Measurements from ENCODE around the gene LDLRAP1. TPM values are rescaled to one million over a fixed set of nuclear protein-coding genes. Genes with fewer than 3 reads are reported as not detected.

Gene LDLRAP1
- total and polyA plus RNA-seq, 4 experiments from 2014 or later, result 201 to 306 (median 222) TPM

- Mint-ChIP-seq H3K4me1 (peaks cover 19 to 38% (median 30%) of the 10 kb centered on the region in 4 donors), H3K27me3 (no peaks in the 10 kb centered on the region), H3K4me3 (peak overlapping the region; percentile 72 to 93 (median 76)), H3K9me3 (no peaks in the 10 kb centered on the region), H3K36me3 (peaks cover 0 to 13% of the 10 kb centered on the region in 2 donors), H3K27ac (peak overlapping the region; percentile 19 to 93 (median 75))
- no peaks in the 10 kb centered on the region for H3K9me3 ChIP-seq (ENCODE audit: control insufficient read depth in 1 of 2, low read length in 2 of 2)
- intact Hi-C loops (cut with micrococcal nuclease), result loop anchor here (5.0 kb wide), 1 partner anchor 75 kb away; the partner anchor contains the start of gene MAN1C1
- no peak overlapping the region for H3K27ac ChIP-seq (ENCODE audit: low read depth, low read length)
- no peaks in the 10 kb centered on the region for H3K27me3 ChIP-seq (ENCODE audit: insufficient read depth, low read length)
- no peak overlapping the region for H3K4me3 ChIP-seq (ENCODE audit: low read length in 2 of 2)
- peaks cover 27% of the 10 kb centered on the region for H3K4me1 ChIP-seq (ENCODE audit: insufficient read depth, low read length)
- ChIA-PET POLR2A (ENCODE audit: partially characterized antibody) (interaction anchor here (0.6 to 24.3 kb wide), 3 partner anchors 22 to 115 kb away, joined by 3 to 615 read pairs (median 3); no protein-coding TSS in a partner anchor), CTCF (ENCODE audit: partially characterized antibody) (interaction anchor here (1.3 to 2.3 kb wide), 2 partner anchors 21 to 24 kb away, joined by 6 to 10 read pairs; no protein-coding TSS in a partner anchor)
- H3K36me3 ChIP-seq (ENCODE audit: insufficient read depth, low read length), result no peaks in the 10 kb centered on the region
- peak in 1 of 5 donors; percentile 35 for DNase-seq
Measured at GRCh38 chr1:25541889-25542658, 1.3 kb upstream of the LDLRAP1 start.

- DNase-seq, result no peak
- H3K36me3 Mint-ChIP-seq, result peaks cover 0 to 13% of the 10 kb centered on the region in 2 donors
- no peaks in the 10 kb centered on the region for H3K9me3 ChIP-seq (ENCODE audit: control insufficient read depth in 1 of 2, low read length in 2 of 2)
- peak overlapping the region; percentile 72 to 93 (median 78) for H3K4me3 Mint-ChIP-seq
- no peaks in the 10 kb centered on the region for H3K36me3 ChIP-seq (ENCODE audit: insufficient read depth, low read length)
- peak overlapping the region; percentile 68 for H3K27ac ChIP-seq (ENCODE audit: low read depth, low read length)
- CTCF ChIA-PET (ENCODE audit: partially characterized antibody), result interaction anchor here (0.9 to 2.3 kb wide), 4 partner anchors 22 to 77 kb away, joined by 3 to 10 read pairs (median 6); no protein-coding TSS in a partner anchor
- H3K4me1 ChIP-seq (ENCODE audit: insufficient read depth, low read length), result peaks cover 34% of the 10 kb centered on the region
- POLR2A ChIA-PET (ENCODE audit: partially characterized antibody), result interaction anchor here (0.6 to 24.3 kb wide), 11 partner anchors 8 to 277 kb away, joined by 3 to 615 read pairs (median 3); partner anchors contain the start of genes MTFR1L and SELENON
- peak overlapping the region in 1 of 2 donors; percentile 58 for H3K4me3 ChIP-seq (ENCODE audit: low read length in 2 of 2)
- H3K27me3 ChIP-seq (ENCODE audit: insufficient read depth, low read length), result no peaks in the 10 kb centered on the region
- H3K9me3 Mint-ChIP-seq, result no peaks in the 10 kb centered on the region
- H3K4me1 Mint-ChIP-seq, result peaks cover 24 to 45% (median 37%) of the 10 kb centered on the region in 4 donors
- H3K27me3 Mint-ChIP-seq, result no peaks in the 10 kb centered on the region
- peak overlapping the region; percentile 75 to 93 (median 85) for H3K27ac Mint-ChIP-seq
- intact Hi-C loops (cut with micrococcal nuclease), result loop anchor here (5.0 kb wide), 1 partner anchor 74 kb away; the partner anchor contains the start of gene MAN1C1
Measured at GRCh38 chr1:25543005-25543424, 391 bp upstream of the LDLRAP1 start.

- CTCF ChIA-PET (ENCODE audit: partially characterized antibody), result interaction anchor here (1.8 kb wide), 1 partner anchor 28 kb away, joined by 6 read pairs; no protein-coding TSS in a partner anchor
Measured at GRCh38 chr1:25544243-25544764, 898 bp downstream of the LDLRAP1 start.

GRCh38 chr1:25544819-25545218, 1.4 kb downstream of the LDLRAP1 start:
- H3K36me3 Mint-ChIP-seq, result peaks cover 0 to 13% of the 10 kb centered on the region in 2 donors
- H3K4me1 Mint-ChIP-seq, result peaks cover 36 to 59% (median 53%) of the 10 kb centered on the region in 4 donors
- peak overlapping the region; percentile 75 to 91 (median 88) for H3K27ac Mint-ChIP-seq
- ChIA-PET CTCF (ENCODE audit: partially characterized antibody) (interaction anchor here (1.8 kb wide), 1 partner anchor 28 kb away, joined by 6 read pairs; no protein-coding TSS in a partner anchor), POLR2A (ENCODE audit: partially characterized antibody) (interaction anchor here (2.7 to 24.3 kb wide), 2 partner anchors 20 to 275 kb away, joined by 6 to 615 read pairs; partner anchors contain the start of gene MTFR1L)
- Histone ChIP-seq H3K9me3 (ENCODE audit: control insufficient read depth in 1 of 2, low read length in 2 of 2) (no peaks in the 10 kb centered on the region), H3K27me3 (ENCODE audit: insufficient read depth, low read length) (no peaks in the 10 kb centered on the region), H3K4me1 (ENCODE audit: insufficient read depth, low read length) (peaks cover 52% of the 10 kb centered on the region), H3K4me3 (ENCODE audit: low read length in 2 of 2) (peak overlapping the region; percentile 58 to 61), H3K36me3 (ENCODE audit: insufficient read depth, low read length) (no peaks in the 10 kb centered on the region), H3K27ac (ENCODE audit: low read depth, low read length) (peak overlapping the region; percentile 68)
- intact Hi-C loops (cut with micrococcal nuclease), result loop anchor here (1.0 to 5.0 kb wide), 3 partner anchors 17 to 113 kb away; partner anchors contain the start of genes MACO1 and MAN1C1
- peak in 1 of 5 donors; percentile 21 for DNase-seq
- peak overlapping the region; percentile 86 to 96 (median 93) for H3K4me3 Mint-ChIP-seq
- H3K27me3 Mint-ChIP-seq, result no peaks in the 10 kb centered on the region
- H3K9me3 Mint-ChIP-seq, result no peaks in the 10 kb centered on the region

More at GRCh38 chr1:25544243-25544764, 898 bp downstream of the LDLRAP1 start:
- H3K9me3 Mint-ChIP-seq, result no peaks in the 10 kb centered on the region
- Histone ChIP-seq H3K27me3 (ENCODE audit: insufficient read depth, low read length) (no peaks in the 10 kb centered on the region), H3K9me3 (ENCODE audit: control insufficient read depth in 1 of 2, low read length in 2 of 2) (no peaks in the 10 kb centered on the region), H3K27ac (ENCODE audit: low read depth, low read length) (peak overlapping the region; percentile 68), H3K4me1 (ENCODE audit: insufficient read depth, low read length) (peaks cover 47% of the 10 kb centered on the region), H3K36me3 (ENCODE audit: insufficient read depth, low read length) (no peaks in the 10 kb centered on the region), H3K4me3 (ENCODE audit: low read length in 2 of 2) (peak overlapping the region; percentile 58 to 61)
- peaks cover 33 to 54% (median 48%) of the 10 kb centered on the region in 4 donors for H3K4me1 Mint-ChIP-seq
- H3K4me3 Mint-ChIP-seq, result peak overlapping the region; percentile 86 to 96 (median 93)
- intact Hi-C loops (cut with micrococcal nuclease), result loop anchor here (1.0 to 5.0 kb wide), 2 partner anchors 18 to 73 kb away; partner anchors contain the start of gene MAN1C1
- POLR2A ChIA-PET (ENCODE audit: partially characterized antibody), result interaction anchor here (1.2 to 24.3 kb wide), 6 partner anchors 10 to 276 kb away, joined by 3 to 615 read pairs (median 5); partner anchors contain the start of genes MTFR1L and SELENON
- no peaks in the 10 kb centered on the region for H3K27me3 Mint-ChIP-seq
- peaks cover 0 to 13% of the 10 kb centered on the region in 2 donors for H3K36me3 Mint-ChIP-seq
- H3K27ac Mint-ChIP-seq, result peak overlapping the region; percentile 75 to 91 (median 88)
- DNase-seq, result peak in 1 of 5 donors; percentile 37

GRCh38 chr1:25545767-25546166, 2.4 kb downstream of the LDLRAP1 start:
- peaks cover 0 to 13% of the 10 kb centered on the region in 2 donors for H3K36me3 Mint-ChIP-seq
- intact Hi-C loops (cut with micrococcal nuclease), result loop anchor here (5.0 kb wide), 1 partner anchor 113 kb away; the partner anchor contains the start of gene MACO1
- Histone ChIP-seq H3K27me3 (ENCODE audit: insufficient read depth, low read length) (no peaks in the 10 kb centered on the region), H3K36me3 (ENCODE audit: insufficient read depth, low read length) (no peaks in the 10 kb centered on the region), H3K4me3 (ENCODE audit: low read length in 2 of 2) (peak overlapping the region; percentile 58 to 61), H3K4me1 (ENCODE audit: insufficient read depth, low read length) (peaks cover 62% of the 10 kb centered on the region), H3K27ac (ENCODE audit: low read depth, low read length) (peak overlapping the region; percentile 68), H3K9me3 (ENCODE audit: control insufficient read depth in 1 of 2, low read length in 2 of 2) (no peaks in the 10 kb centered on the region)
- CTCF ChIA-PET (ENCODE audit: partially characterized antibody), result interaction anchor here (2.7 kb wide), 1 partner anchor 26 kb away, joined by 8 read pairs; no protein-coding TSS in a partner anchor
- H3K27me3 Mint-ChIP-seq, result no peaks in the 10 kb centered on the region
- peaks cover 45 to 68% (median 62%) of the 10 kb centered on the region in 4 donors for H3K4me1 Mint-ChIP-seq
- POLR2A ChIA-PET (ENCODE audit: partially characterized antibody), result interaction anchor here (1.0 to 24.3 kb wide), 2 partner anchors 19 to 97 kb away, joined by 3 to 615 read pairs; no protein-coding TSS in a partner anchor
- no peaks in the 10 kb centered on the region for H3K9me3 Mint-ChIP-seq
- H3K27ac Mint-ChIP-seq, result peak overlapping the region; percentile 75 to 91 (median 88)
- peak overlapping the region; percentile 86 to 96 (median 93) for H3K4me3 Mint-ChIP-seq
- DNase-seq, result no peak

- peaks cover 0 to 13% of the 10 kb centered on the region in 2 donors for H3K36me3 Mint-ChIP-seq
- H3K4me1 Mint-ChIP-seq, result peaks cover 50 to 73% (median 66%) of the 10 kb centered on the region in 4 donors
- peak overlapping the region in 6 of 8 donors; percentile 46 to 94 (median 64) for H3K4me3 Mint-ChIP-seq
- no peak for DNase-seq
- H3K9me3 Mint-ChIP-seq, result no peaks in the 10 kb centered on the region
- ChIA-PET POLR2A (ENCODE audit: partially characterized antibody) (interaction anchor here (1.0 to 24.3 kb wide), 3 partner anchors 8 to 96 kb away, joined by 3 to 615 read pairs (median 9); no protein-coding TSS in a partner anchor), CTCF (ENCODE audit: partially characterized antibody) (interaction anchor here (1.2 to 2.7 kb wide), 2 partner anchors 9 to 26 kb away, joined by 4 to 8 read pairs; no protein-coding TSS in a partner anchor)
- Histone ChIP-seq H3K36me3 (ENCODE audit: insufficient read depth, low read length) (no peaks in the 10 kb centered on the region), H3K9me3 (ENCODE audit: control insufficient read depth in 1 of 2, low read length in 2 of 2) (no peaks in the 10 kb centered on the region), H3K27me3 (ENCODE audit: insufficient read depth, low read length) (no peaks in the 10 kb centered on the region), H3K27ac (ENCODE audit: low read depth, low read length) (peak overlapping the region; percentile 68), H3K4me1 (ENCODE audit: insufficient read depth, low read length) (peaks cover 66% of the 10 kb centered on the region), H3K4me3 (ENCODE audit: low read length in 2 of 2) (no peak overlapping the region)
- H3K27me3 Mint-ChIP-seq, result no peaks in the 10 kb centered on the region
- intact Hi-C loops (cut with micrococcal nuclease), result loop anchor here (5.0 kb wide), 1 partner anchor 114 kb away; the partner anchor contains the start of gene MACO1
- peak overlapping the region; percentile 75 to 98 (median 84) for H3K27ac Mint-ChIP-seq
Measured at GRCh38 chr1:25546193-25546592, 2.8 kb downstream of the LDLRAP1 start.
